Progenitor cell of endocrine pancreas (in vitro differentiated cells): ENCODE measurements around the gene CEACAM1. TPM values are rescaled to one million over a fixed set of nuclear protein-coding genes. Genes with fewer than 3 reads are reported as not detected.
A peak's percentile ranks its signal among the peaks of the same experiment; 100 is the strongest.
"Not testable (repeated sequence)": the region's sequence is repeated elsewhere in the genome, so short reads cannot be mapped to it uniquely, and the experiment has no call there.

Experiments
- DNase-seq: peaks from one replicate; pipeline ENCODE4 v3.0.0; 2021; ENCODE audit warnings: low spot score; ENCODE audit not compliant: unreplicated experiment
- H3K27ac Mint-ChIP-seq: 2 replicates; pipeline ENCODE4 v1.8.0; 2021; ENCODE audit warnings: mild to moderate bottlenecking, moderate library complexity, mixed read lengths
- H3K27me3 Mint-ChIP-seq: 2 replicates; pipeline ENCODE4 v1.8.0; 2021; ENCODE audit warnings: mixed read lengths
- H3K36me3 Mint-ChIP-seq: 2 replicates; pipeline ENCODE4 v1.8.0; 2022; ENCODE audit warnings: mixed read lengths; ENCODE audit not compliant: insufficient read depth
- H3K4me1 Mint-ChIP-seq: 2 replicates; pipeline ENCODE4 v1.8.0; 2021; ENCODE audit warnings: low read depth, mixed read lengths
- H3K4me3 Mint-ChIP-seq: 2 replicates; pipeline ENCODE4 v1.8.0; 2021; ENCODE audit warnings: low read depth, mild to moderate bottlenecking, moderate library complexity, mixed read lengths
- H3K9me3 Mint-ChIP-seq: 2 replicates; pipeline ENCODE4 v1.8.0; 2021; ENCODE audit warnings: low read depth, mixed read lengths
- total RNA-seq: library from RNA; stranded (reverse); gene quantifications from 2 replicates; pipeline ENCODE4 v1.2.1, GENCODE V29; 2021
- TF ChIP-seq, protein P1 (sequence below): fragments of 200-600 bp; sonication (generic); IDR thresholded peaks from one replicate; pipeline ENCODE4 v1.5.0; 2021; ENCODE audit warnings: antibody characterized with exemption, mild to moderate bottlenecking; ENCODE audit not compliant: unreplicated experiment

CEACAM1 gene
- total RNA-seq, 1 donor from 2014 or later = 0.69 TPM

GRCh38 chr19:42467183-42467760, 61.0 kb downstream of the CEACAM1 start:
- no peak overlapping the region for H3K27ac Mint-ChIP-seq
- peaks cover 3% of the 10 kb centered on the region for H3K27me3 Mint-ChIP-seq
- H3K9me3 Mint-ChIP-seq = no peaks in the 10 kb centered on the region
- H3K4me3 Mint-ChIP-seq = no peak overlapping the region
- TF ChIP-seq, protein P1, sequence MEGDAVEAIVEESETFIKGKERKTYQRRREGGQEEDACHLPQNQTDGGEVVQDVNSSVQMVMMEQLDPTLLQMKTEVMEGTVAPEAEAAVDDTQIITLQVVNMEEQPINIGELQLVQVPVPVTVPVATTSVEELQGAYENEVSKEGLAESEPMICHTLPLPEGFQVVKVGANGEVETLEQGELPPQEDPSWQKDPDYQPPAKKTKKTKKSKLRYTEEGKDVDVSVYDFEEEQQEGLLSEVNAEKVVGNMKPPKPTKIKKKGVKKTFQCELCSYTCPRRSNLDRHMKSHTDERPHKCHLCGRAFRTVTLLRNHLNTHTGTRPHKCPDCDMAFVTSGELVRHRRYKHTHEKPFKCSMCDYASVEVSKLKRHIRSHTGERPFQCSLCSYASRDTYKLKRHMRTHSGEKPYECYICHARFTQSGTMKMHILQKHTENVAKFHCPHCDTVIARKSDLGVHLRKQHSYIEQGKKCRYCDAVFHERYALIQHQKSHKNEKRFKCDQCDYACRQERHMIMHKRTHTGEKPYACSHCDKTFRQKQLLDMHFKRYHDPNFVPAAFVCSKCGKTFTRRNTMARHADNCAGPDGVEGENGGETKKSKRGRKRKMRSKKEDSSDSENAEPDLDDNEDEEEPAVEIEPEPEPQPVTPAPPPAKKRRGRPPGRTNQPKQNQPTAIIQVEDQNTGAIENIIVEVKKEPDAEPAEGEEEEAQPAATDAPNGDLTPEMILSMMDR = no peak
- peaks cover 11% of the 10 kb centered on the region for H3K4me1 Mint-ChIP-seq
- no peak for DNase-seq
- no peaks in the 10 kb centered on the region for H3K36me3 Mint-ChIP-seq

DNA sequence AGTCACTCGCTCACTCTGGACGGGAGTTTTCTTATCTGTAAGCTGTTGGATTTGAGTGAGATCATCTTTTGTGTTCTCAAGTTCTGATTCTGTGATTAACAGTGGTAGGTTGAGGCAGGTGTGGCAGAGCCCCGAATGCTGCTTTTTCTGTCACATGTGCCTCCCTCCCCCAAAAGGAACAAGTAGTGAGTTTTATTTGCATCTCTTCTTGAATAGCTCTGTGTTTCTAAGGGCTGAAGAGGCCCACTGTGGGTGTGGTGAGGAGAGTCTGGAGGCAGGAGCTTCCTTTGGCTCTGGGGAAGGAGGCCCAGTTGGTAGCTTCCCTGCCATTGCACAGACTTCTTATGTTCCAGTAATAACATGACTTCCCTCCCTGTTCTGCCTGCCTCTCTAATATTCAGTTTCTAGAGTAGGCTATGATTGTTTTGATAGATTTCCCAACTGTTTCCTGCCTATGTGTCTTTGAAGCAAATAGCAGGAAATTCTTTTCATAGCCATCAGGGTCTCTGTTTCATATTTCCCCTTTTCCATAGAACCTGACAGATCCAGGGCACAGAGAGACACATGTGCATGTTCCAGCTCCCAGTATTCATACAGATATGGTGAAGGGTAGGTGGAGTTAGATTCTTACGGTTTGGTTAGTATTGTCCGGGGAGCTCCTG, 61.6 kb downstream of the CEACAM1 start:
- no peaks in the 10 kb centered on the region for H3K9me3 Mint-ChIP-seq
- peak overlapping the region; percentile 45 for H3K27ac Mint-ChIP-seq
- H3K36me3 Mint-ChIP-seq = no peaks in the 10 kb centered on the region
- no peak overlapping the region for H3K4me3 Mint-ChIP-seq
- peaks cover 3% of the 10 kb centered on the region for H3K27me3 Mint-ChIP-seq
- peaks cover 11% of the 10 kb centered on the region for H3K4me1 Mint-ChIP-seq
- TF ChIP-seq, protein P1 = no peak
- DNase-seq = no peak

GRCh38 chr19:42465827-42466280, 62.4 kb downstream of the CEACAM1 start:
- TF ChIP-seq, protein P1 = no peak

DNA sequence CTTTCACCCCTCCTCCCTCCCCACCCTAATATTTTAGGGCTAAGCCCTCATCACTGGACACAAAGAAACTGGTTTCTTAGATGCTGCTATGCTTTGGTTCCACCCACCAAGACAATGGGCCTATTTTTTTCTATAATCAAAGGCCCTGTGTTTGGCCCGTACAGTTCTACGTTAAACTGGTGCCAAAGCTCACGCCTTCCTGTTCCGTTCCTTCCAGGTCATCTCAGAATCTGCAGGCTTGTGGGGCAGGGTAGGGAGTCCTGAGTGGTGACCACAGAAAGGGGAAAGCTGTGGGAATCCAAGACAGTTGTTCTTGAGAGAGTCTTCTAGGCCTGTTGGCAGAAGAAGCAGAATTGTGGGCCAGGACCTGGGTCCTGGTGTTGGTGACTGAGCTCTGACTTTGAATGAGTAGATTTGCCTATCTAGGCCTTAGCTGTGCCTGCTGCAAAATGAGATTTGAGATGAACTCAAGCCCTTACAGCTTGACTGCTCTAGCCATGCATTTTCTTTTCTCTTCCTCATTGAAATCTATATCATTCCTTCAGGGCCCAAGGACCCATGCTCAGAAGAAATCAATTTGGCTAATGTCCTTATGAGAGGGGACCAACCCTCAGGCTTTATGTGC, 66.5 kb downstream of the CEACAM1 start:
- H3K27ac Mint-ChIP-seq = no peak overlapping the region
- no peak for DNase-seq
- peaks cover under 1% of the 10 kb centered on the region for H3K27me3 Mint-ChIP-seq
- peaks cover 2% of the 10 kb centered on the region for H3K36me3 Mint-ChIP-seq
- H3K4me3 Mint-ChIP-seq = no peak overlapping the region
- TF ChIP-seq, protein P1 = no peak
- H3K9me3 Mint-ChIP-seq = no peaks in the 10 kb centered on the region
- peaks cover 11% of the 10 kb centered on the region for H3K4me1 Mint-ChIP-seq

More at GRCh38 chr19:42465827-42466280, 62.4 kb downstream of the CEACAM1 start:
- Mint-ChIP-seq H3K27me3 (peaks cover 3% of the 10 kb centered on the region), H3K36me3 (no peaks in the 10 kb centered on the region), H3K4me3 (no peak overlapping the region), H3K9me3 (no peaks in the 10 kb centered on the region), H3K27ac (no peak overlapping the region), H3K4me1 (peaks cover 11% of the 10 kb centered on the region)
- no peak for DNase-seq

DNA sequence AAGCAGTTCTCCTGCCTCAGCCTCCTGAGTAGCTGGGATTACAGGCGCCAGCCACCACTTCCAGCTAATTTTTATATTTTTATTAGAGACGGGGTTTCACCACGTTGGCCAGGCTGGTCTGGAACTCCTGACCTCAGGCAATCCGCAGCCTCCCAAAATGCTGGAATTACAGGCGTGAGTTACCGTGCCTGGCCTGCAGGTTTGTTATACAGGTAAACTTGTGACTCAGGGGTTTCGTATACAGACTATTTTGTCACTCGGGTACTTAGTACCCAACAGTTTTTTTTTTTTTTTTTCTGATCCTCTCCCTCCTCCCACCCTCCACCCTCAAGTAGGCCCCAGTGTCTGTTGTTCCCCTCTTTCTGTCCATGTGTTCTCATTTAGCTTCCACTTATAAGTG, 67.0 kb downstream of the CEACAM1 start:
- not testable (repeated sequence) for H3K4me1 Mint-ChIP-seq, H3K27ac Mint-ChIP-seq, H3K36me3 Mint-ChIP-seq, H3K27me3 Mint-ChIP-seq, DNase-seq, H3K9me3 Mint-ChIP-seq, H3K4me3 Mint-ChIP-seq
